ENCODE measurements around the gene SIN3B. TPM values are rescaled to one million over a fixed set of nuclear protein-coding genes. Genes with fewer than 3 reads are reported as not detected.
A peak's percentile ranks its signal among the peaks of the same experiment; 100 is the strongest.

SIN3B gene
- total and polyA plus RNA-seq, 2 of the 13 experiments (the other 11 are each of a cell fraction or from before 2014, with no cell fraction given): 12.9 to 25.7 TPM

DNA sequence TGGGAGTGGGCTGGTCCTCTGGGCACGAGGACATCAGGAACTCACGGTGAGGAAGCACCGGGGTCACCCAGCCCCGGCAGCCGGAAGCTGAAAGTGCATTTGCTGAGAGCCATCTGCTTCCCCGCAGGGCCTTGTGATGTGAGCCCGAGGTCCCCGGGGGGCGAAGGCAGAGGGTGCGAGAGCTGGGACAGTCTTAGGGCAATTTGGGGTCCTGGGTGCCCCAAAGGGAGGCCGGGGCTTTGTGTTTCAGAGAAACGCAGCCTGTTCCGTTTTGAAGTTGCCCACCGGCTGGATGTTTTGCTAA, 64.4 kb downstream of the SIN3B start:
- no TSS peak for BruUV-seq (replicated peaks)
- POLR2A ChIA-PET: no interaction called here
- peak overlapping the region; percentile 77 for H3K4me2 ChIP-seq (ENCODE audit: low read depth, low read length)
- in situ Hi-C loops (cut with HindIII; ENCODE audit: extremely low pct_ligation_motif_present, low pct_unique_long_range_greater_than_20kb) (no loop called here), intact Hi-C loops (cut with micrococcal nuclease; ENCODE audit: unreplicated experiment) (no loop called here)
- CTCF ChIA-PET (ENCODE audit: low intra/inter-chr PET ratio, low total read pairs): no interaction called here
- no peaks in the 10 kb centered on the region for H3K36me3 ChIP-seq (replicated peaks in 1 of 2; ENCODE audit: control insufficient read depth in 1 of 2, insufficient read depth in 2 of 2, low read length in 2 of 2)
- H2AFZ ChIP-seq (ENCODE audit: low read length): peak overlapping the region; percentile 54
- no peaks in the 10 kb centered on the region for H3K79me2 ChIP-seq (ENCODE audit: insufficient read depth, low read length)
- 0 out of 3 replicates have a peak, but pooled peaks have one; percentile 5 for ATAC-seq
- no peaks in the 10 kb centered on the region for H3K9me3 ChIP-seq (ENCODE audit: low read length)
- H3K27ac ChIP-seq (ENCODE audit: extremely low read length, insufficient read depth, low read length): no peak overlapping the region
- FAIRE-seq: no peak
- peak overlapping the region; percentile 43; the same call in 1 of the 2 replicates for H3K9ac ChIP-seq (ENCODE audit: insufficient read depth, low read depth, low read length)
- WGBS (ENCODE audit: low lambda C conversion rate): 0% methylated on average over 3 of the region's 14 CpGs
- peak overlapping the region; percentile 12 to 55 (median 34); a peak in 4 of 6 replicates for H3K4me3 ChIP-seq (replicated peaks in 1 of 3; ENCODE audit: insufficient read depth in 1 of 3, low read depth in 2 of 3, low read length in 3 of 3)
- no peaks in the 10 kb centered on the region for H4K20me1 ChIP-seq (ENCODE audit: insufficient read depth, low read length)
- H3K4me1 ChIP-seq (ENCODE audit: insufficient read depth, low read length): peaks cover 48% of the 10 kb centered on the region
- no peak for DNase-seq (ENCODE audit: low spot score)
- peaks cover 4 to 45% of the 10 kb centered on the region in 2 experiments; a peak in 4 of 5 replicates for H3K27me3 ChIP-seq (ENCODE audit: control insufficient read depth in 1 of 2, insufficient read depth in 2 of 2, low read length in 2 of 2)
- TF ChIP-seq, protein P1, sequence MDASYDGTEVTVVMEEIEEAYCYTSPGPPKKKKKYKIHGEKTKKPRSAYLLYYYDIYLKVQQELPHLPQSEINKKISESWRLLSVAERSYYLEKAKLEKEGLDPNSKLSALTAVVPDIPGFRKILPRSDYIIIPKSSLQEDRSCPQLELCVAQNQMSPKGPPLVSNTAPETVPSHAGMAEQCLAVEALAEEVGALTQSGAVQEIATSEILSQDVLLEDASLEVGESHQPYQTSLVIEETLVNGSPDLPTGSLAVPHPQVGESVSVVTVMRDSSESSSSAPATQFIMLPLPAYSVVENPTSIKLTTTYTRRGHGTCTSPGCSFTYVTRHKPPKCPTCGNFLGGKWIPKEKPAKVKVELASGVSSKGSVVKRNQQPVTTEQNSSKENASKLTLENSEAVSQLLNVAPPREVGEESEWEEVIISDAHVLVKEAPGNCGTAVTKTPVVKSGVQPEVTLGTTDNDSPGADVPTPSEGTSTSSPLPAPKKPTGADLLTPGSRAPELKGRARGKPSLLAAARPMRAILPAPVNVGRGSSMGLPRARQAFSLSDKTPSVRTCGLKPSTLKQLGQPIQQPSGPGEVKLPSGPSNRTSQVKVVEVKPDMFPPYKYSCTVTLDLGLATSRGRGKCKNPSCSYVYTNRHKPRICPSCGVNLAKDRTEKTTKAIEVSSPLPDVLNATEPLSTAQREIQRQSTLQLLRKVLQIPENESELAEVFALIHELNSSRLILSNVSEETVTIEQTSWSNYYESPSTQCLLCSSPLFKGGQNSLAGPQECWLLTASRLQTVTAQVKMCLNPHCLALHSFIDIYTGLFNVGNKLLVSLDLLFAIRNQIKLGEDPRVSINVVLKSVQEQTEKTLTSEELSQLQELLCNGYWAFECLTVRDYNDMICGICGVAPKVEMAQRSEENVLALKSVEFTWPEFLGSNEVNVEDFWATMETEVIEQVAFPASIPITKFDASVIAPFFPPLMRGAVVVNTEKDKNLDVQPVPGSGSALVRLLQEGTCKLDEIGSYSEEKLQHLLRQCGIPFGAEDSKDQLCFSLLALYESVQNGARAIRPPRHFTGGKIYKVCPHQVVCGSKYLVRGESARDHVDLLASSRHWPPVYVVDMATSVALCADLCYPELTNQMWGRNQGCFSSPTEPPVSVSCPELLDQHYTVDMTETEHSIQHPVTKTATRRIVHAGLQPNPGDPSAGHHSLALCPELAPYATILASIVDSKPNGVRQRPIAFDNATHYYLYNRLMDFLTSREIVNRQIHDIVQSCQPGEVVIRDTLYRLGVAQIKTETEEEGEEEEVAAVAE (CRISPR knock-in tag; IDR thresholded peaks at IDR 0.05; ENCODE audit: borderline replicate concordance): peak; percentile 34; the same call in 1 of the 2 replicates
- TF ChIP-seq MAX (IDR thresholded peaks at IDR 0.05) (peak; percentile 53), ZFX (CRISPR knock-in tag; IDR thresholded peaks at IDR 0.05; ENCODE audit: low read depth) (0 out of 2 replicates have a peak, but pooled peaks have one; percentile 32), ZNF225 (CRISPR knock-in tag; IDR thresholded peaks at IDR 0.05) (no peak), SALL1 (CRISPR knock-in tag; IDR thresholded peaks at IDR 0.05) (0 out of 2 replicates have a peak, but pooled peaks have one; percentile 34), ELF1 (CRISPR knock-in tag; IDR thresholded peaks at IDR 0.05) (0 out of 2 replicates have a peak, but pooled peaks have one; percentile 19), NR2F6 (IDR thresholded peaks at IDR 0.05) (no peak), NR2F6 (CRISPR knock-in tag; IDR thresholded peaks at IDR 0.05) (0 out of 2 replicates have a peak, but pooled peaks have one; percentile 8), ERF (CRISPR knock-in tag; IDR thresholded peaks at IDR 0.05) (peak; percentile 18; the same call in 1 of the 2 replicates), GABPB1 (CRISPR knock-in tag; IDR thresholded peaks at IDR 0.05) (peak; percentile 69), SMYD3 (CRISPR knock-in tag; IDR thresholded peaks at IDR 0.05) (no peak), ELF3 (CRISPR knock-in tag; IDR thresholded peaks at IDR 0.05) (0 out of 2 replicates have a peak, but pooled peaks have one; percentile 43), ZBTB42 (CRISPR knock-in tag; IDR thresholded peaks at IDR 0.05) (no peak), ETV5 (CRISPR knock-in tag; IDR thresholded peaks at IDR 0.05; ENCODE audit: borderline replicate concordance) (peak; percentile 66; the same call in 1 of the 2 replicates)
- TF ChIP-seq, protein P2, sequence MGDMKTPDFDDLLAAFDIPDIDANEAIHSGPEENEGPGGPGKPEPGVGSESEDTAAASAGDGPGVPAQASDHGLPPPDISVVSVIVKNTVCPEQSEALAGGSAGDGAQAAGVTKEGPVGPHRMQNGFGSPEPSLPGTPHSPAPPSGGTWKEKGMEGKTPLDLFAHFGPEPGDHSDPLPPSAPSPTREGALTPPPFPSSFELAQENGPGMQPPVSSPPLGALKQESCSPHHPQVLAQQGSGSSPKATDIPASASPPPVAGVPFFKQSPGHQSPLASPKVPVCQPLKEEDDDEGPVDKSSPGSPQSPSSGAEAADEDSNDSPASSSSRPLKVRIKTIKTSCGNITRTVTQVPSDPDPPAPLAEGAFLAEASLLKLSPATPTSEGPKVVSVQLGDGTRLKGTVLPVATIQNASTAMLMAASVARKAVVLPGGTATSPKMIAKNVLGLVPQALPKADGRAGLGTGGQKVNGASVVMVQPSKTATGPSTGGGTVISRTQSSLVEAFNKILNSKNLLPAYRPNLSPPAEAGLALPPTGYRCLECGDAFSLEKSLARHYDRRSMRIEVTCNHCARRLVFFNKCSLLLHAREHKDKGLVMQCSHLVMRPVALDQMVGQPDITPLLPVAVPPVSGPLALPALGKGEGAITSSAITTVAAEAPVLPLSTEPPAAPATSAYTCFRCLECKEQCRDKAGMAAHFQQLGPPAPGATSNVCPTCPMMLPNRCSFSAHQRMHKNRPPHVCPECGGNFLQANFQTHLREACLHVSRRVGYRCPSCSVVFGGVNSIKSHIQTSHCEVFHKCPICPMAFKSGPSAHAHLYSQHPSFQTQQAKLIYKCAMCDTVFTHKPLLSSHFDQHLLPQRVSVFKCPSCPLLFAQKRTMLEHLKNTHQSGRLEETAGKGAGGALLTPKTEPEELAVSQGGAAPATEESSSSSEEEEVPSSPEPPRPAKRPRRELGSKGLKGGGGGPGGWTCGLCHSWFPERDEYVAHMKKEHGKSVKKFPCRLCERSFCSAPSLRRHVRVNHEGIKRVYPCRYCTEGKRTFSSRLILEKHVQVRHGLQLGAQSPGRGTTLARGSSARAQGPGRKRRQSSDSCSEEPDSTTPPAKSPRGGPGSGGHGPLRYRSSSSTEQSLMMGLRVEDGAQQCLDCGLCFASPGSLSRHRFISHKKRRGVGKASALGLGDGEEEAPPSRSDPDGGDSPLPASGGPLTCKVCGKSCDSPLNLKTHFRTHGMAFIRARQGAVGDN (CRISPR knock-in tag; IDR thresholded peaks at IDR 0.05): peak; percentile 90
- TF ChIP-seq, protein P3, sequence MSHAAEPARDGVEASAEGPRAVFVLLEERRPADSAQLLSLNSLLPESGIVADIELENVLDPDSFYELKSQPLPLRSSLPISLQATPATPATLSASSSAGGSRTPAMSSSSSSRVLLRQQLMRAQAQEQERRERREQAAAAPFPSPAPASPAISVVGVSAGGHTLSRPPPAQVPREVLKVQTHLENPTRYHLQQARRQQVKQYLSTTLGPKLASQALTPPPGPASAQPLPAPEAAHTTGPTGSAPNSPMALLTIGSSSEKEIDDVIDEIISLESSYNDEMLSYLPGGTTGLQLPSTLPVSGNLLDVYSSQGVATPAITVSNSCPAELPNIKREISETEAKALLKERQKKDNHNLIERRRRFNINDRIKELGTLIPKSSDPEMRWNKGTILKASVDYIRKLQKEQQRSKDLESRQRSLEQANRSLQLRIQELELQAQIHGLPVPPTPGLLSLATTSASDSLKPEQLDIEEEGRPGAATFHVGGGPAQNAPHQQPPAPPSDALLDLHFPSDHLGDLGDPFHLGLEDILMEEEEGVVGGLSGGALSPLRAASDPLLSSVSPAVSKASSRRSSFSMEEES (CRISPR knock-in tag; IDR thresholded peaks at IDR 0.05): 0 out of 2 replicates have a peak, but pooled peaks have one; percentile 34
